GM18505 (cell line): Measurements from ENCODE around the gene KHNYN.

Experiments used
- ATAC-seq: cut with Tn5 transposase; IDR thresholded peaks from one replicate; pipeline ENCODE4 v1.9.1; 2021; ENCODE audit not compliant: unreplicated experiment
- POLR2A ChIP-seq: IDR thresholded peaks from 4 replicates; pipeline ENCODE4 v1.6.1; 2011; ENCODE audit warnings: borderline replicate concordance; ENCODE audit not compliant: insufficient read depth, insufficient read length; ENCODE audit errors: extremely low read depth

The KHNYN gene

GRCh38 chr14:24422694-24423601 is 6.8 kb upstream of the KHNYN start:
- no peak for ATAC-seq
- TF ChIP-seq POLR2A, result no peak

GRCh38 chr14:24425704-24426103 is 4.0 kb upstream of the KHNYN start:
- no peak for TF ChIP-seq POLR2A
- ATAC-seq, result no peak

DNA sequence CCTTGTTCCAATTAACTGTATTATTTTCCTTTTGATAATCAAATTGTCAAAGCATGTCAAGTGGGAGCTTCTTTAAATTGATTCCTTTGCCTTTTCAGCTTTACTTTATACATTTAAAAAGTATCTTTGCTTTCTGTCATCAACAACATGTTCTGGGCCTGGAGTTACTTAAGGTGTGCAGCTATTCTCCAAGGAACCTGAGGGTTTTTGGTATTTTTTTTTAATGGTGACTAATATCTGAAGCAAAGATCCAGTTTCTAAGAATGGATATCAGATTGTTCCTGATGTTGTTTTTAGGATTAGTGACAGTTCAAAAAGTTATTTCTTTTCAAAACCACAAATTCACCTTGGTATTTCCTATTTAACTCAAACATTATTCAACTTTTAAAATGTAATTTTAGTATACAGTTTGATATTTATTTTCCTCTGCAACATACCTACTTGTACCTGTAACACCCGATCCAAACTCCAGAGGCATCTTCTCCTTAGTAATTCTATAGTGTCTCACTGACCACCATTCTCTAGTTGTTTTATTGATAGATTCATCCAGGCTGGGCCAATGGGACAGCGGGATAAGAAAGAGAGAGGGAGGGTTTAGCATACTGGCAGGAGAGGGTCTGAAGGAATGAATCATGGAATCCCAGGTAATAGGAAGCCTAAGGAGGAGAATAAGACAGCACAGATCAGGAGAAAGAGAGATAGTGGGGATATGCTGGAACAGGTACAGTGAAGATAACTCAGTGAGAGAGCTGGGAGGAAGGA is 3.4 kb upstream of the KHNYN start:
- ATAC-seq, result no peak
- TF ChIP-seq POLR2A, result no peak

- ATAC-seq, result no peak
- TF ChIP-seq POLR2A, result no peak
These were observed 2.7 kb upstream of the KHNYN start for GRCh38 chr14:24426912-24427536.

DNA sequence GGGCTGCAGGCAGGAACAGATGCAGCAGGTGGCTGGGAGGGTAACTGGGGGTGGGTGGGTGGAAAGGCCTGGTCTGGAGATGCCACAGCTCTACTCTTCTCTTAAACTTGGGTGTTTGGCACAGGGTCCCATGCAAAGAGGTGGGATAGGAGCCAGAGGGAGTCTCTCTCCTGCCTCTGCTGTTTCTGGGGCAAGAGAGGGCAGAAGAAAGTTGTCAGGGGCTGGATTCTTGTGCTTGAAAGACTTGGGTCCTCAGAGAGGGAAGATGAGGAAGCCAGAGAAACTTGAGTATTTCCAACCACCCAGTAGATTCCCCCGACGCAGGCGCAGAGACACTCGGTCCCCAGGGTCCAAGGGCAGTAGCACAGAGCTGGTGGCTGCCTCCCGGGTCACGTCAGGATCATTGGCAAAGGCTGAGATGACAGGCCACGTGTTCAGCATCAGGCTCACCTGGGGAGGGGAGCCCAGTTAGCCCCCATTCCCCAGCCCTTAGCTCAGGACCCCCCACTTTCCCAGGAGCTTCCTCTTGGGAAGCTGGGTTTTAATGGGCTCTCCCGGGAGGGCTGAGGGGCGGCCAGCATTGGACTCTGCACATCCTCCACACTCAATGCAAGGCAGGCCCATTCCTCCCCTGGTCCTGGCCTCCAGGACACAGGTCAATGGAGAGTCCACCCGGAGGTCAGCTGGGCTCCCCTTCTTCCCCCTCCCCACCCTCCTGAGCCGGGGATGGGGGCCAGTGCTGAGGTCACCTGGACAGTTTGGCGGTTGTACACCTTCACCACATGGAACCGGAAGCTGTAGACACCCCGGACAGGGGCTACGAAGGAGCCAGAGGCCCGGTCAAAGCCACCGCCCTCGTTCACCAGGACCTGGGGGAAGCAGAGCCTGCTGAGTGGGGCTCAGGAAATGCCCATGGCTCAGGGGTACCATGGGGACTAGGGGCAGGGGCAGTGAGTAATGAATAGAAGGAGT is 1.9 kb upstream of the KHNYN start:
- ATAC-seq, result no peak
- TF ChIP-seq POLR2A, result no peak

DNA sequence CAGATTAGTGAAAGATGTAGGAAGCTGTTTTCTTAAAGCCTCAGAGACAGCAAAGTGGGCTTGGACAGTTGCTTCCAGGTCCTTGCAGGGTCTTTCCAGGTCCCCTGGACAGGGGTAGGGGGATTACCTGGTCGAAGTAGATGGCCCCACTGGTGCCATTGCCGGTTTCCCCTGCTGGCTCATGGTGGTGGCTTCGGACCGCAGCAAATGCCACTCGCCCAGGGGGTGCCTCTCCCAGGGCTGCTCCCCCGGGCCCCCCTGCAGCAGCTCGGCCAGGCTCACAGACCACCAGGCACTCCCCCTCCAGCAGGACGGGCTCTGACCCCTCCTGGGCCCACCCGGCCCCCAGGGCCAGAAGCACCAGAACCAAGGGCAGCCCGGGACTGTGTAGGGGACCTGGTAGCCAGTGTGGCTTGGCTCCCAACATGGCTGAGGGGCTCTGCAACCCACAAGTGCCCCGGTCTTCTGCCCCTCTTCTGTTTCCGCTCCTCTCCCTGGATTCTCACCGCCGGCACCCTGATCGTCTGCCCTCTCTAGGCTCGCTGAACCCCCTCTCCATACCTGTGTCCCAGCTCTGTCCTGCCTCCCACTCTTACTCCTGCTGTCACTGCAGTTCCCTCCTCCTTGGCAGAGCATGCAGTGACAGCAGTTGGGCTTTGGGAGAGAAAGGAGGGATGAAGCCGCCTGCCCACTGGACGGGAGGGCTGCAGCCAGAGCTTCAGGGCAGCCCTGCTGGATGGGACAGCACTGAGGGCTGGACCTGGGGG is 943 bp upstream of the KHNYN start:
- no peak for ATAC-seq
- TF ChIP-seq POLR2A, result no peak

DNA sequence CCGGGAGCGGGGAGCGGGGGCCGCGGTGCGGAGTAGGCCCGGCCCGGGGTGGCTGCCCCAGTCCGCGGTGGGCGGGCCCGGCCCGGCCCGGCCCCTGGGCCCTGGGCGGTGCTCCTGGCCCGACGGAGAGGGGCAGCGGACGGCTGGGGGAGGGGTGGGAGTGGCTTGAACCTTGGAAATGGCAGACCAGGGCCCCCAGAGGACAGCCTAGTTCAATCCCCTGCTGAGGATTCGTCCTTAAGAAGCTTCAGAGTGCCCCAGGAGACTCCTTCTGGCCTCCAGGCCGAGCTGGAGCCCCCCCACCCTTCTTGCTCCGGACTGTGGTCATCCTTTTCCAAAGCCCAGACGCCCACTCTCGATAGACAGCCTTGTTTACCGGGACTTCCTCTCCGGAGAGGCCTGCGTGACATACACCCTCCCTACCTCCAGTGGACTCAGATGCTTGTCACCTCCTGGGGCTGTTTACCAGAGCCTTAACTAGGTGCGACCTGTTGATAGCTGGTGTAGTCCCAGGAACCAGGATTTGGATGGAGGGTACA is 458 bp downstream of the KHNYN start:
- ATAC-seq, result peak; percentile 52
- no peak for TF ChIP-seq POLR2A

- no peak for ATAC-seq
- peak; percentile 22 for TF ChIP-seq POLR2A
These were observed 1.2 kb downstream of the KHNYN start for GRCh38 chr14:24430682-24431568.

DNA sequence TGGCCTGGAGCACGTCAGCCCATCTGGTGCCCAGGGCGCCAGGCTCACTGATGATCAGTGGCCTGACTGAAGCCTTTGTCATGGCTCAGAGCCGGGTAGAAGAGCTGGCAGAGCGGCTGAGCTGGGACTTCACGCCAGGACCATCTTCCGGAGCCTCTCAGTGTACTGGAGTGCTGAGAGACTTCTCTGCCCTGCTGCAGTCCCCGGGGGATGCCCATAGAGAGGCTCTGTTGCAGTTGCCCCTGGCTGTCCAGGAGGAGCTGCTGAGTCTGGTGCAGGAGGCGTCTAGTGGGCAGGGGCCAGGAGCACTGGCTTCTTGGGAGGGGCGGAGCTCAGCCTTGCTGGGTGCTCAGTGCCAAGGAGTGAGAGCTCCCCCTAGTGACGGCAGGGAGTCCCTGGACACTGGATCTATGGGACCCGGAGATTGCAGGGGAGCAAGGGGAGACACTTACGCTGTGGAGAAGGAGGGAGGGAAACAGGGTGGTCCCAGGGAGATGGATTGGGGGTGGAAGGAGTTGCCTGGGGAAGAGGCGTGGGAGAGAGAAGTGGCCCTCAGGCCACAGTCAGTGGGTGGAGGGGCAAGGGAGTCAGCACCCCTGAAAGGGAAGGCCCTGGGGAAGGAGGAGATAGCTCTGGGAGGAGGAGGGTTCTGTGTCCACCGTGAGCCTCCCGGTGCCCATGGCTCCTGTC is 2.0 kb downstream of the KHNYN start:
- peak; percentile 34 for TF ChIP-seq POLR2A
- peak; percentile 48 for ATAC-seq

GRCh38 chr14:24432259-24433131 is 2.7 kb downstream of the KHNYN start:
- peak; percentile 37 for TF ChIP-seq POLR2A
- ATAC-seq, result no peak

DNA sequence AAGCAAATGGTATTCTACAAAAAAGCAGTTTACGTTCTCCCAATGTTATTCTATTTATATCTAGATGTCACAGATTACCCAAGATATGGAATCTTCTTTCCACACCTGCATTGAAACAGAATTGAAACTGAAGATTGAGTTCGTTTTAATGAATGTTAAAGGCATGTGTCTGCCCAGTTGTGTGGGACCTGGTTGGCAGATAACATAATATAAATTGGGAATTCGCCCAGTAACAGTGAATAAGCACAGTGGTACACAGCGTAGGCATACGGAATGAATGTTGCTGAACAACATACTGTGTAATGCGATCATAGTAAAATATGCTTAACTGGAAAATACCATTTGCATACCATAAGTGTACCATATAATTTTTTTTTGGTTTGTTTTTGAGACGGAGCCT is 4.3 kb downstream of the KHNYN start:
- TF ChIP-seq POLR2A, result no peak
- no peak for ATAC-seq
